ENCODE measurements around the gene CALHM3. TPM values are rescaled to one million over a fixed set of nuclear protein-coding genes. Genes with fewer than 3 reads are reported as not detected.

The CALHM3 gene
- polyA plus RNA-seq, 1 donor from 2014 or later = not detected

DNA sequence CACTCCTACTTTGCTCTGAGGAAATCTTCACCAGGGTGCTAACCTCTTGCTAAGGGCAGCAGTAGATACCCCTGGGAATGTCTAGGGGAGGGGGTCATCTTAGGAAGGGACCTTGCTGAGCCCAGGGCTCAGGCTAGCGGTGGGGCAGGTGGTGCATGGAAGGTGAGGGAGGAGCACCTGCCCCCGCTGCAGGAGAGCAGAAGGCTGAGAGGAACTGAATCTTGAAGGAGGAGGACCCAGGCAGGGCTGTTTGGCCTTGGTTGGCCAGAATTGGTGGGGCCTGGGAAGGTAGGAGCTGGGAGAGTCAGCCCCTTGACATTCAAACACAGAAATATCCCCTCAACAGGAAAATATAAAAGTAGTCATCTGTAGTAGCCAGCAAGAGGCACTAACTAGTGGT is 7.0 kb downstream of the CALHM3 start:
- H3K4me3 ChIP-seq (ENCODE audit: low read length) = no peak overlapping the region

More for the DNA sequence above, 7.0 kb downstream of the CALHM3 start:
- H3K27ac ChIP-seq (ENCODE audit: low read length) = no peak overlapping the region
- no peaks in the 10 kb centered on the region for H3K27me3 ChIP-seq (ENCODE audit: insufficient read depth, low read depth, low read length)
- no peaks in the 10 kb centered on the region for H3K9me2 ChIP-seq (ENCODE audit: insufficient read depth, low read length)
- H3F3A ChIP-seq (ENCODE audit: insufficient read depth, low read length, poor library complexity, severe bottlenecking) = no peaks in the 10 kb centered on the region
- no peaks in the 10 kb centered on the region for H3K79me2 ChIP-seq (replicated peaks; ENCODE audit: insufficient read depth, low read length)
- H3K9me3 ChIP-seq (ENCODE audit: low read length) = no peaks in the 10 kb centered on the region
- H3K9ac ChIP-seq (ENCODE audit: low read length) = no peak overlapping the region
- no peak overlapping the region for H3K4me2 ChIP-seq (ENCODE audit: low read length)
- H4K20me1 ChIP-seq (ENCODE audit: insufficient read depth) = no peaks in the 10 kb centered on the region
- no peak for TF ChIP-seq REST (IDR thresholded peaks at IDR 0.05; ENCODE audit: borderline replicate concordance)
- TF ChIP-seq MXI1 (conservative IDR thresholded peaks at IDR 0.05; ENCODE audit: poor library complexity, severe bottlenecking) = no peak
- TF ChIP-seq RAD21 (conservative IDR thresholded peaks at IDR 0.05) = no peak
- no peak for TF ChIP-seq CTCF (IDR thresholded peaks at IDR 0.05; ENCODE audit: poor library complexity, severe bottlenecking)
- no peak for TF ChIP-seq EP300 (conservative IDR thresholded peaks at IDR 0.05; ENCODE audit: poor library complexity, severe bottlenecking)
- TF ChIP-seq POLR2AphosphoS5 (IDR thresholded peaks at IDR 0.05) = no peak
- TF ChIP-seq TAF1 (IDR thresholded peaks at IDR 0.05; ENCODE audit: low read depth) = no peak
- TF ChIP-seq EZH2 (IDR thresholded peaks at IDR 0.05; ENCODE audit: borderline replicate concordance, insufficient read depth, low read length, poor library complexity, severe bottlenecking) = no peak
- no peak for TF ChIP-seq SMC3 (conservative IDR thresholded peaks at IDR 0.05; ENCODE audit: poor library complexity)
- H3K36me3 ChIP-seq (ENCODE audit: insufficient read depth, low read length) = no peaks in the 10 kb centered on the region
- no peak overlapping the region for H2AFZ ChIP-seq (ENCODE audit: low read depth, low read length)
